SK-MEL-5 (cell line): ENCODE measurements around the gene NATD1. TPM values are rescaled to one million over a fixed set of nuclear protein-coding genes. Genes with fewer than 3 reads are reported as not detected.

Source experiments
- DNase-seq: peaks from one replicate; pipeline ENCODE4 v3.0.0-alpha.2; 2016; ENCODE audit warnings: low read depth, low spot score
- in situ Hi-C: cut with HindIII; loops from 2 replicates; pipeline ENCODE4 v1.10.0; 2016; ENCODE audit warnings: low sequenced_read_pairs, high pct_unique_total_duplicates, low pct_unique_long_range_greater_than_20kb
- small RNA-seq, 2 experiments: library from RNA; depleted of rRNA; stranded (forward); fragments of <200 nt; gene quantifications; one replicate each; pipeline ENCODE3, GENCODE V24; 2014
- total RNA-seq: library from RNA; depleted of rRNA; stranded (reverse); fragments of >200 nt; shearing (Covaris generic); gene quantifications from 2 replicates; pipeline ENCODE4 v1.2.3, GENCODE V29; 2014; rRNA removed

NATD1 gene
- total RNA-seq, 1 experiment from 2014 or later = 2.7 TPM

DNA sequence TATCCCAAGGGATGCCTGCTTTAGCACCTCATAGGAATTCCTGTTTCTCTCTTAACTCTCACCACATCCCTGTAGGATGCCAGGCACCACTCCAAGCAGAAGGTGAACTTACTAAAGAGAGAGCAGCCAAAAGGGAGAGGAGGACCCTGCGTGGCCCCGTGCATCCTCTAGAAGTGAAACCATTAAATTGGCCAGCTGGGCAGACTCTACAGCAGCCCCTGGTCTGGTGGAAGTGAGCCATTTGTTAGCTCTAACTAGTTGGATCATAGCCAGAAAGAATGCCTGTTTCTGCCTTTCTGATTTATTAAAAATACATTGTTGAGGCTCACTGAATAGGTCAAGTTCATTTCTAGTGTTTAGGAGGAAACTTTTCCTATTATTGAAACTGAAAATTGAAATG, 61.5 kb downstream of the NATD1 start:
- no peak for DNase-seq
- in situ Hi-C loops = no loop called here

DNA sequence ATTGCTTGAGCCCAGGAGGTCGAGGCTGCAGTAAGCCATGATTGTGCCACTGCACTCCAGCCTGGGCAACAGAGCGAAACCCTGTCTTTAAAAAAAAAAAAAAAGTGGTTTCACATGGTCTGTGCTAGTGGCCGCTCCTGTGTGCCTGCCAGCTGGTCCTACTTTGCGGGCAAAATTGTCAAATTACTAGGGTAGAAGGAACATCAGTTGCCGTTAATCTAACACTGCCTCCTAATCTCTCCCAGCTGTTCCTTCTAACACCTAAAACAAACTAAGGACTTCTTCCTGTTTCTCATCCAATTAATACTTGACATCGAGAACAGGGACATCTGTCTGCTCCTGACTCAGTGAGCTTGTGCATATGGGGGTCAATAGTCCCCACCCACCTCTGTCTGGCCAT, 63.1 kb downstream of the NATD1 start:
- in situ Hi-C loops = no loop called here
- no peak for DNase-seq

DNA sequence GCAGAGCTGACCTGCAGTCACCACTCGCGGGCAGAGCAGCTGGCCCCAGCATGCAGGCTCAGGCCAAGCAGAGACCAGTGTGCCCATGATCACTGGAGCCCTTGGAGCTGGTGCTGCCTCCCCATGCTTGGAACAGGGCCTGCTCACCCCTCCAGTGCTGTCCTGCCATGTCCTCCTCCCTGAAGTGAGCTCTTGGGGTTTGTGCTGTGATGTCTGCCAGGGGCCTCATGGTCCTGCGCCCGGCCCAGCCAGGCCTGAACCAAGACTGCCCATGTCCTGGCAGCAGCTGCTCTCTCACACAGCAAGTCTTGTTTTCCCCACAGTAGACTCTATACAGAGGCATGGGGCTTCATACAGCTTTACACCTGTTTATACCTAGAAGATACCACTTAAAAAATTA, 63.8 kb downstream of the NATD1 start:
- in situ Hi-C loops = no loop called here
- no peak for DNase-seq

Small RNA genes within 50 kb of the gene (small RNA-seq; reads per million reads assigned to genes)
- 0 reads per million in 2 experiments for gene RN7SL426P

Other genes starting within 250 kb of the NATD1 start
- 208 and 210 TPM in 2 replicates for gene USP22, start 210.4 kb downstream of the NATD1 start, total RNA-seq
- gene DHRS7B, start 126.4 kb downstream of the NATD1 start, total RNA-seq = 17.7 and 24.4 TPM in 2 replicates
- gene TMEM11, start 39.2 kb downstream of the NATD1 start, total RNA-seq = 14.0 and 17.1 TPM in 2 replicates
- 27.0 and 28.7 TPM in 2 replicates for gene MAP2K3, start 31.3 kb upstream of the NATD1 start, total RNA-seq
- gene KCNJ12, start 122.9 kb upstream of the NATD1 start, total RNA-seq = 0.48 TPM in 2 replicates